IgD-negative memory B cell (primary cell): ENCODE results near the gene DCPS. TPM values are rescaled to one million over a fixed set of nuclear protein-coding genes. Genes with fewer than 3 reads are reported as not detected.

Experiments
- H3K27ac Mint-ChIP-seq, 3 donors: one replicate each; pipeline ENCODE4 v1.8.0; 2020 to 2022; ENCODE audit warnings: mild to moderate bottlenecking in 3 of 3, mixed read lengths in 3 of 3, moderate library complexity in 1 of 3
- H3K27me3 Mint-ChIP-seq: one replicate; pipeline ENCODE4 v1.8.0; 2021; ENCODE audit warnings: mixed read lengths
- H3K36me3 Mint-ChIP-seq: one replicate; pipeline ENCODE4 v1.8.0; 2020; ENCODE audit warnings: mild to moderate bottlenecking, mixed read lengths
- H3K4me1 Mint-ChIP-seq, 3 donors: one replicate each; pipeline ENCODE4 v1.8.0; 2020 to 2022; ENCODE audit warnings: mixed read lengths in 3 of 3, mild to moderate bottlenecking in 1 of 3
- H3K4me3 Mint-ChIP-seq, 4 donors: one replicate each; pipeline ENCODE4 v1.8.0; 2020 to 2022; ENCODE audit warnings: mild to moderate bottlenecking in 4 of 4, mixed read lengths in 4 of 4, moderate library complexity in 3 of 4
- H3K9me3 Mint-ChIP-seq, 3 donors: one replicate each; pipeline ENCODE4 v1.8.0; 2020 to 2021; ENCODE audit warnings: mixed read lengths in 3 of 3, mild to moderate bottlenecking in 1 of 3
- polyA plus RNA-seq: library from polyadenylated mRNA; unstranded; fragments of 300-500 nt; fragmentation: Illumina TruSeq; gene quantifications from one replicate; pipeline ENCODE4 v1.2.3, GENCODE V29; 2021

Gene DCPS
- polyA plus RNA-seq, 1 donor from 2014 or later = 76.9 TPM

DNA sequence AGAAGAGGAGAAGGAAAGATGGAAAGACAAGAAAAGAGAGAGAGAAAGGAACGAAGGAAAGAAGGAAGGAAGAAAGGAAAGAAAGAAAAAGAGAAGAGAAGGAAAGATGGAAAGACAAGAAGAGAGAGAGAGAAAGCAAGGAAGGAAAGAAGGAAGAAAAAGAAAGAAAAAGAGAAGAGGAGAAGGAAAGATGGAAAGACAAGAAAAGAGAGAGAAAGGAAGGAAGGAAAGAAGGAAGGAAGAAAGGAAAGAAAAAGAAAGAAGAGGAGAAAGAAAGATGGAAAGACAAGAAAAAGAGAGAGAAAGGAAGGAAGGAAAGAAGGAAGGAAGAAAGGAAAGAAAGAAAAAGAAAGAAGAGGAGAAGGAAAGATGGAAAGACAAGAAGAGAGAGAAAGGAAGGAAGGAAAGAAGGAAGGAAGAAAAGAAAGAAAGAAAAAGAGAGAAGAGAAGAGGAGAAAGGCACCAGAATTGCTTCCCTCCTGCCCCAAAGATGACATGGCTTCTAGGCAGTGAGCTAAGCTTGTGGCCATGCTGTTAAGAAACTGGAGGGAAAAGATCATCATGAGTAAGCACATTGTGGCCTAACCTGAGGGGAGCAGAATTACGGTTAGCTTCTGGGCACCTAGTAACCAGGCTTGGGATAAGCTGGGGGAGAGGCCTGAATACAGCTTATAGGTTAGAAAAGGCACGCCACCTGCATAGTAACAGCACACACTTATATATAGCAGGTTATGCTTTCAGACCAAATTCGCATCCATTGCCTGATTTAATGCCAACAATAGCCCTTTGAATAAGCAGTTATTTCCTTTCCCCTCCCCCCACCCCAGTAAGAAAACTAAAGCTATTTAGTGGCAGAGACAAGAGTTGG, 49.3 kb downstream of the DCPS start:
- H3K36me3 Mint-ChIP-seq = peaks cover 5% of the 10 kb centered on the region
- H3K27ac Mint-ChIP-seq = peak overlapping the region in 1 of 3 donors; percentile 84
- H3K9me3 Mint-ChIP-seq = no peaks in the 10 kb centered on the region
- peak overlapping the region in 3 of 4 donors; percentile 65 to 90 (median 69) for H3K4me3 Mint-ChIP-seq
- H3K27me3 Mint-ChIP-seq = peaks cover 2% of the 10 kb centered on the region
- H3K4me1 Mint-ChIP-seq = peaks cover 4 to 7% (median 5%) of the 10 kb centered on the region in 3 donors

DNA sequence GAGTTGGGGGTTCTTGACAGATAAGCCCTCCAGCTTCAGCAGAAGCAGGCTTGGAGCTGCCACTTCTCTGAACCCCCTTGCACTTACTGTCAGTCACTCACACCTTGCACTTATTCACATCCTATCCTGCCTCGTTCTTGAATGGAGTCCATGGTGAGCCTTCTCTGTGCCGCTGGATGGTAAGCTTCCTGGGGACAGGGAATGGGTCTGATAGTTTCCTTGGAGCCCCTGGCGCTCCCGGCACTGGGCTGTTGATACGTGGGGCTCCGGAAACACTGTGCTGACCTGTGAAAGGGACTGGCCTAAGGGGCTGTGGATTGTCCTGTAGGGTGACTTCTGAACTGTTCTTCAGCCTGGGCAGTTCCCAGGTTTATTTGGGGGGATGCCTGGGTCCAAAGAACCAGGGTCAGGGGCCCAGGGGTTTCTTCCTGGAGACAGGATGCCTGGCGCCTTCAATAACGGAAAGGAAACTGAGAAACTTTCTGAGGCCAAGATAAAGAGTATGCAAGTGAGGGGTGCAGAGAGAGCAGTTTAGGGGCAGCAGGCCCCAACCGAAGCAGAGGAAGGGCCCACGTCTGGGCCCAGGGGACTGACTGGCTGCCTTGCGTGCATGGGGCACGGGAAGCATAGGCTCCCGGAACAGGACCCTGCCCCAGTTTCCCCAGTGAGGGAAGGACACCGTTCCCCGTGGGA, 50.9 kb downstream of the DCPS start:
- Mint-ChIP-seq H3K36me3 (peaks cover 5% of the 10 kb centered on the region), H3K9me3 (no peaks in the 10 kb centered on the region), H3K4me1 (peaks cover 4 to 7% (median 5%) of the 10 kb centered on the region in 3 donors), H3K4me3 (peak overlapping the region; percentile 85 to 94 (median 89)), H3K27ac (peak overlapping the region in 1 of 3 donors; percentile 92), H3K27me3 (peaks cover 2% of the 10 kb centered on the region)

DNA sequence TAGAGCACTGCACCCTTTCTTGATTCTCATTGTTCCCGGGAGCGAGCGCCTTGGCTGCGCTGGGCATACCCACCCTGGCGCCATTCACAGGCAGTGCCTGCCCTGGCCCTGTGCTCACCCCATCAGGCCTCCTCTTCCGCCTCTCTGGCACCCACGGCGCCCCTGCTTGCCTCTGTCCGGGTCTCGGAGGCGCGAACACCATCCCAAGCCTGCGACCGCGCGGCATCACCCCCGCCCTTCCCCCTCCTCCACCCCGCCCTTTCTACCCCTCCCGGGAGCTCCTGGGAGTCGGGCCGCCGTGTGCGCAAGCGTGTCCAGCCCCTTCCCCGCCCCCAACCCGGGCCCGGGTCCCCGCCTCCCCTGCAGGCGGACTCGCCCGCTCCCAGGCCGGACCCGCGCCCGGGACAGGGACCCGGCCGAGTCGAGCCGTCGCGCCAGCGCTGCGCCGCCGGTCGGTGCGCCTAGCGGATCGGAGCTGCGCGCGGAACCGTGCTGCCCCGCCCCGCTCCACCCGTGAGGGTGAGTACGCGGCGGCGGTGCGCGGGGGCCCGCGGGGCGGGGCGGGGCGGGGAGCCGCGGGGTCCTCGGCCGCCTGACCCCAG, 51.6 kb downstream of the DCPS start, which contains the start of gene ST3GAL4:
Gene ST3GAL4 (plus strand): TSS at position 363 of the 602 bp plus-strand sequence. CDS start 50,470 bp downstream, outside the sequence.
- peaks cover under 1% of the 10 kb centered on the region for H3K36me3 Mint-ChIP-seq
- peaks cover 2% of the 10 kb centered on the region for H3K27me3 Mint-ChIP-seq
- peaks cover 4 to 7% (median 5%) of the 10 kb centered on the region in 3 donors for H3K4me1 Mint-ChIP-seq
- no peaks in the 10 kb centered on the region for H3K9me3 Mint-ChIP-seq
- H3K4me3 Mint-ChIP-seq = peak within 1 kb of the TSS; percentile 85 to 94 (median 89)
- H3K27ac Mint-ChIP-seq = peak within 1 kb of the TSS in 2 of 3 donors; percentile 23 to 92

DNA sequence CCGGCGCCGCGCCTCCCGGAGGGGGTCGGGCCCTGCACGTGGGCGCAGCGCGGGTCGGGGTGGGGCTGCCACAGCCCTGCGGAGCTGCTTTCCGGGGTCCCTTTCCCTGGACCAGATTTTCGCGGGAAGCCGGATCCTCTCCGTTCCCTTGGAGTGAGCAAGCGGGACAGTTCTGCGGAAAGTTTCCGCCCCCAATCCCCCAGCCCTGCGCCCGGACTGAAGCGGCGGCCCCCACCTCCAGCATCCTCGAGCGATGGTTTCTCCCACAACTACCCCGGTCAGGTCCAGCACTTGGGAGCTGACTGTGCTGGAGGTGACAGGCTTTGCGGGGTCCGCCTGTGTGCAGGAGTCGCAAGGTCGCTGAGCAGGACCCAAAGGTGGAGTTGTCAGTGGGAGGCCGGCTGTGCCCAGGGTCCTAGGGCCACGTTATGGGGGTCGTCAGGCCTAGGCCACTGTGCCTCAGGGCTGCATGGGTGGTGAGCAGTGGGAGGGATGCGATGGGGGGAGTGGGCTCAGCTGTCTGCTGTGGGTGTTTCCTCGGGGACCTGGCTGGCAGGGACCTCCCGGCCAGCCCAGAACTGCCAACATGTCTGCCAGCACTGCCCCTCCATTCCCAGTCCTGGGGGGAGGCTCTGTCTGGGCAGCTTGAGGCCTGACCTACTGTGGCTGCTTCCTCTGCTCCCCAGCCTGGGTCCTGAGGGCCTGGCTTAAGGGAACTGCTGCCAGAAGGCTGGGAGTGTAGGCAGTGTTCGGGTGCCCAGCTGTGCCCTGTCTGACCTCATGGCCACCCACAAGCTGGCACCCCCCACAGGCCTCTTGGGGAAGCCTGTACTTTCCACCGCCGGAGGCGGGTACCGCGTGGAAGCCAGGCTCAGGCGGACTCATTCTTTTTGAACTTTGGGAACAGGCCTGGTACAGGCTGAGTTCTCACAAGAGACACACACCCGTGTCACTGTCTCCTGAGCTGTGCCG, 52.4 kb downstream of the DCPS start:
- no peaks in the 10 kb centered on the region for H3K9me3 Mint-ChIP-seq
- H3K4me1 Mint-ChIP-seq = peaks cover 4 to 7% (median 5%) of the 10 kb centered on the region in 3 donors
- H3K36me3 Mint-ChIP-seq = no peaks in the 10 kb centered on the region
- H3K27ac Mint-ChIP-seq = no peak overlapping the region
- H3K4me3 Mint-ChIP-seq = peak overlapping the region; percentile 71 to 88 (median 75)
- peaks cover 2% of the 10 kb centered on the region for H3K27me3 Mint-ChIP-seq

DNA sequence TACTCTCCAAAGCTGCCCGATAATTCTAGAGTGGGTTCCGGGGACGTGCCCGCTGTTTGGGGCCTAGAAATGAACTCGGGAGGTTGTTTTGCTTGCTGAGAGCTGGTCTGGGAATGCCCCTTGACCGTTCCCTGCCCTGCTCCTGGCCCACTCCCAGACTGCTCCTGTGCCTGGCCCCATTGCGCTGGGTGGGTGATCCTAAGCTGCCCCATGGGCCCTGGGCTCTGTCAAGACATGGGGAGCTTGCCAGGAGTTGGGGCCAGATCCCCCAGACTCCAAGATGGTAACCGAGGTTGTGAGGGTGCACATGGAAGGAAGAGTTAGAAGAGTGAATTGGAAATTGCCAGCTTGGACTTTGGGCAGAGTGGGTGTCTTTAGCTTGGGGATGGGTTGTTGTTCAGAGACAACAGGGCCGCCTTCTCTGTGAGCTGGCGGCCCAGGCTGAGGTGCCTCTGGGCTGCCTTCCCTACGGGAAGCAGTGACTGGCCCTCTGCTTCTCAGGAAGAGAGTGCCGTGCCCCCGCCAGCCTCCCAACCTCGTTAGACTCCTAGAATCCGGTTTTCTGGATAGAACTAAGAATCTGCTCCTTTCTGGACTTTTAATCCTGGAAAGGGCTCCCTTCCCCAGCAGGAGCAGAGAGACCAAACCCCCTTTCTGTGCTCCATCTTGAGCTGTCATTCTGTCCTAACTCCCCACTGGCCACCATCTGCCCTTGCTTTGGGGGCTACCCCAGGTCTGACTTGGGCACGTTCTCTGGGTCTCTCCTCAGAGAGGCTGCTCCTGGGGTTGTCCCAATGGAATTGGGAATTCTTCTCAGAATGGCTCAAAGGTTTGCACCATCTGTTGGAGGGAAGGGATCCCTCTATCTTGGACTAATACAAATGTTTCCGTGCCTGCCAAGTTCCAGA, 53.4 kb downstream of the DCPS start:
- no peaks in the 10 kb centered on the region for H3K9me3 Mint-ChIP-seq
- peak overlapping the region in 2 of 3 donors; percentile 67 to 91 for H3K27ac Mint-ChIP-seq
- peaks cover 4 to 7% (median 5%) of the 10 kb centered on the region in 3 donors for H3K4me1 Mint-ChIP-seq

DNA sequence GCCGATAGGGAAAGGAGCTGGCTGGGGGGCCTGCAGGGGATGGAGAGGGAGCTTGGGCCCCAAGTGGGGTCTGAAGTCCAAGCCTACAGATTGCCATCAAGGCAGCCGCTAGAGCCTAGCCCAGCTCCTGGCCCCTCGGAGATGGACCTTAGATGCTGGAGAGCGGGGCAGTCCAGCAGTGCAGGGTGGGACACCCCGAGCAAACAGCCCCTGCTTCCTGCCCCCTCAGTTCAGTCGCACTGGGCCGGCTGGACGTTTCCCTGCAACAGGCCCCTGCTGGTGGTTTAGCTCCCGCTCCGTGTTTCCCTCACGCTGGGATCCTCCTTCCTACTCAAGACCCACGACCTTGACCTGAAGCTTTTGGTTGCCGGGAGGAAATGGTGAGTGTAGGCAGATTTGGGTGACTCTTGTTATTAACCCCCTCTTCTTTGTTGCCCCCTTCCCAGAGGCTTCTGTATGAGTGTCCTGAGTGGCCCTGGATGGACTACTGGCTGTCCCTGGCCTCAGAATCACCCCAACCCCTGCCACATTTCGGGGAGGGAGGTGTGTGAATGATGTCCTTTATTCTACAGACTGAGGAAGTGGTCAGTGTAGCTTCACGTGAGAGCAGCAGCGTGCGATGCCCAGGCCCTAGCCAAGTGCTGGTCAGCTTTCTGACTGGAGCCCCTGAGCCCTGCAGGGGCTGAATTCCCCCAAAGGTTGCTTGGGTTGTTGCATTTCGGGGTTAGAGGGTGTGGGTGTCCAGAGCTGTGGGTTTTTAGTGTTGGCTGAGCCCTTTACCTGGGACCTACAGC, 54.3 kb downstream of the DCPS start:
- Mint-ChIP-seq H3K36me3 (no peaks in the 10 kb centered on the region), H3K27me3 (peaks cover 2% of the 10 kb centered on the region), H3K27ac (peak overlapping the region in 2 of 3 donors; percentile 57 to 67), H3K9me3 (no peaks in the 10 kb centered on the region), H3K4me3 (peak overlapping the region in 1 of 4 donors; percentile 71), H3K4me1 (peaks cover 4 to 5% (median 5%) of the 10 kb centered on the region in 3 donors)

More for the DNA sequence above, 53.4 kb downstream of the DCPS start:
- H3K27me3 Mint-ChIP-seq = peaks cover 2% of the 10 kb centered on the region
- H3K36me3 Mint-ChIP-seq = no peaks in the 10 kb centered on the region
- peak overlapping the region in 2 of 4 donors; percentile 61 to 71 for H3K4me3 Mint-ChIP-seq

DNA sequence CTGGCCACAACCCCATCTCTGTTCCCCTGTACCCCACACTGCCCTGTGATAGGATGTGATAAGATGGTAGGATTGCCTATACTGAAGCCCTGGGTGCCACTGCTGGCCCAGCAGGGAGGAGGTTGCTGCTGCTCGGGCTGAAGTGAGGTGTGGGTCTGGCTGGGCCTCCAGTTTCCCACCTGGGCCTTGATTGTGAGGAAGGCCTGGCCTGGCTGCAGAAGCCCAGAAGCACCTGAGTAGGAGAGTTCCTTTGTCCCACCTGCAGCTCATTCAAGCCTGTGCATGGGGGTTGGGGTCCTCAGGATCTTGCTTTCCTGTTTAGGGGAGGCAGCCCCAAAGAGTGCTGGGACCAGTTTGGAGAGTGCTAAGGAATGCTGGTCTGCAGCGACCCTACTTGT, 54.9 kb downstream of the DCPS start:
- peaks cover 4 to 5% (median 5%) of the 10 kb centered on the region in 3 donors for H3K4me1 Mint-ChIP-seq
- H3K9me3 Mint-ChIP-seq = no peaks in the 10 kb centered on the region
- H3K27ac Mint-ChIP-seq = peak overlapping the region in 1 of 3 donors; percentile 57
- H3K27me3 Mint-ChIP-seq = peaks cover 2% of the 10 kb centered on the region
- peaks cover under 1% of the 10 kb centered on the region for H3K36me3 Mint-ChIP-seq
- H3K4me3 Mint-ChIP-seq = peak overlapping the region in 1 of 4 donors; percentile 55

DNA sequence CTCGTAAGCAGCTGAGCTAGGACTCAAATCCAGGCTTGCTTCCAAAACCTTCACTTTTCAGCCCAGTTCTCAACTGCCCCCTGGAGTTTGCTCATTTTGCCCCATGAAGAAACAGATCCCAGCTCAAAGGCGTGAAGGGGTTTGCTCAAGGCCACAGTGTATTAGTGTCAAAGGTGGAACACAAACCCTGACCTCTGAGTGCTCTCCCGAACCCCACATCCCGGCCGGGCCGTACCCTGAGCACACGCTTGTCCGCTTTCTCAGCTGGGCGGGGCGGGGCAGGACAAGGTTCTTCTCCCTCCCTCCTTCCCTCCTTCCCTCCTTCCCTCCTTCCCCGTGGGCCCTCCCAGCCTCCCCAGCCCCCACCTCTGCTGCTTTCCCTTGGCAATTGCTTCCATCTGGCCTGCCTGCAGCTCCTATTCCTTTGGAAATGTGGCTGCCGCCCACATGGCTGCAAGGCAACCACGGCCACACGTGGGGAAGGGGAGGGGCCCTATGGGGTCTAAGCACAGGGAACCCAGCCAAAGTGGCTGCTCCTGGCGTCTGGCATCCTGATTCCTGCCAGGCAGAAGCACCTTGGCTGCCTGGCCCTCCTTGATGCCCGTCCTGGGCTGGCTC, 55.7 kb downstream of the DCPS start:
- Mint-ChIP-seq H3K9me3 (no peaks in the 10 kb centered on the region), H3K27me3 (no peaks in the 10 kb centered on the region), H3K4me1 (peaks cover 3 to 5% (median 5%) of the 10 kb centered on the region in 3 donors), H3K27ac (no peak overlapping the region), H3K36me3 (peaks cover 1% of the 10 kb centered on the region), H3K4me3 (peak overlapping the region in 1 of 4 donors; percentile 55)

DNA sequence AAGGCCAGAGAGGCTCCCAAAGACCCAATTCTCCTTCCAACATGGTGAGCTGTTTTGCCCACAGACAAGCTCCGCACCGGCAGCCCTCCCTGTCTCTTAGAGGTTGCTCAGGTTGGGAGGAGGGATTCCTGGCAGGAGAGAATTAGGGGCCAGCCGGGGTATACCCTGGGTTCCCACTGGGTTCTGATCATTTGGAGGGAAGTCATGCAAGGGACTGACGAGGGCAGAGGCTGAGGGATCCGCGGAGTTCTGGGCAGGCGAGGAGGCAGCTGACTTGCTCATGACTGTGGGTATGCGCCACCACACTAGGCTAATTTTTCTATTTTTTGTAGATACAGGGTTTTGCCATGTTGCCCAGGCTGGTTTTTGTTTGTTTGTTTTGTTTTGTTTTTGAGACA, 56.2 kb downstream of the DCPS start:
- Mint-ChIP-seq H3K36me3 (peaks cover 1% of the 10 kb centered on the region), H3K4me3 (no peak overlapping the region), H3K9me3 (no peaks in the 10 kb centered on the region), H3K4me1 (peaks cover under 1% of the 10 kb centered on the region in 3 donors), H3K27ac (no peak overlapping the region), H3K27me3 (no peaks in the 10 kb centered on the region)

DNA sequence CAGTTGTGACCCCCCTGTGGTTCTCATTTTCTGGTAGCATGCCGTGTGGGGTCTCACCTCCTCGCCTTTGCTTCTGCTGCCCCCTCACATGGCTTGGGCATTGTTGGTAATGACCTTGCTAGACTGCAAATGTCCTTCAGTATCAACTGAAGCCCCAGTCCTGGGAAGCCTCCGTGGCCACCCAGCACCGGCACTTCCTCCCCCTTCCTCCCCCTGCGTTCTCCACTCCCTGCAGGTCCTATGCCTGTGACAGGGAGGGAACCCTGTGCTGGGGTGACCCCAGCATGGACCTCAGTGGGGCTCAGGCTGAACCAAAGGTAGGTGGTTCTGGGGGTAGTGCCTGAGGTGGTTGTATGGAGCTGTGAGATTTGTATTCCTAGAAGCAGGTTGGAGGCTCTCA, 57.5 kb downstream of the DCPS start:
- Mint-ChIP-seq H3K4me3 (no peak overlapping the region), H3K4me1 (no peaks in the 10 kb centered on the region), H3K27me3 (no peaks in the 10 kb centered on the region), H3K27ac (no peak overlapping the region), H3K9me3 (no peaks in the 10 kb centered on the region), H3K36me3 (peaks cover 1% of the 10 kb centered on the region)

DNA sequence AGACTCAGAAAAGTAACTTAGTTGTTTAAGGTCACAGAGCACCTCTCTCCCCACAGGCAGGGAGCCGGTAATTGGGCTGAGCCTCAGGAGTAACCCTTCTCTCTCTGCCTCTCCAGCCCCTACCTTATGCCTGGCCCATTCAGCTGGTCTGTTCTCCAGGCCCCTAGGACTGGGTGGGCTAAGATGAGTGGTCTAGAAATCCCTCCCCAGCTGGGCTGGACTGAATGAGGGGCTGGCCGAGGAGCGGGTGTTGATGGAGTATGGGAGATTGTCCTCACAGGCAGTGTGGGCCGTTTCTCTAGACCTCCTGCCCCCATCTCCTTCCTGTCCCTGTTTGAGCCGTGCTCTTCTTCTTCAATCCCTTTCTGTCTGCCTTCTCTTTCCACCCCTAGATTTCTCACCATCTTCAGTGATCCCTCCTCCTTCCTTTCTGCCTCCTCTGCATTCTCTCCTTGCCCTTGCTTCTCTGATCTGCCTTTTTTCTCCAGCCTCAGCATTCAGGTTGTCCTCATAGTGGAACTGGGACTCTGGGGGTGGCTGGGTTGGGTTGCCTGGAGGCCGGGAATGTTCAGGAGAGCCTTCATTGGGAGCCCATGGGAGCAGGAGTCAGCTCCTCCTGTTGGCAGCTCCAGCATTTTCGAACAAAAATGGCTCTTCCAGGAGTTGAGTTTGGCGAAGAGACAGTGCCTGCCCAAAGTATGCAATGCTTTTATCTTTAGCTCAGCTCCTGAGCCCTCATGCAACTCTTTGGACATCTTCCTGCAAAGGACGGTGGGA, 59.2 kb downstream of the DCPS start:
- H3K36me3 Mint-ChIP-seq = peaks cover 1% of the 10 kb centered on the region
- no peak overlapping the region for H3K4me3 Mint-ChIP-seq

More for the DNA sequence above, 59.2 kb downstream of the DCPS start:
- Mint-ChIP-seq H3K9me3 (no peaks in the 10 kb centered on the region), H3K27me3 (no peaks in the 10 kb centered on the region), H3K4me1 (no peaks in the 10 kb centered on the region), H3K27ac (peak overlapping the region in 1 of 3 donors; percentile 47)
